ENCODE data around the gene PPAN. TPM values are rescaled to one million over a fixed set of nuclear protein-coding genes. Genes with fewer than 3 reads are reported as not detected.
A peak's percentile ranks its signal among the peaks of the same experiment; 100 is the strongest.

Gene PPAN
- total RNA-seq, 1 experiment from 2014 or later, result 101 TPM

- DNase-seq (ENCODE audit: low read depth, low spot score) (no peak), ATAC-seq (peak; percentile 70)
- intact Hi-C loops (cut with micrococcal nuclease), result loop anchor here (1.0 to 2.0 kb wide), 2 partner anchors 179 to 182 kb away; no protein-coding TSS in a partner anchor
- Histone ChIP-seq H3K4me2 (ENCODE audit: low read length) (peak overlapping the region; percentile 25; the same call in 1 of the 2 replicates), H3K36me3 (ENCODE audit: control insufficient read depth in 1 of 2, insufficient read depth in 2 of 2, low read length in 2 of 2) (peaks cover 36 to 51% of the 10 kb centered on the region in 2 experiments; a peak in 3 of 4 replicates), H4K20me1 (ENCODE audit: insufficient read depth) (no peaks in the 10 kb centered on the region), H3K27me3 (ENCODE audit: insufficient read depth, low read length) (no peaks in the 10 kb centered on the region), H3K79me2 (ENCODE audit: insufficient read depth, low read length) (peaks cover 39% of the 10 kb centered on the region), H3K9me2 (ENCODE audit: insufficient read depth) (no peaks in the 10 kb centered on the region), H3K4me3 (replicated peaks in 1 of 2; ENCODE audit: low read depth in 1 of 2, low read length in 2 of 2) (no peak overlapping the region), H3K9ac (ENCODE audit: low read length) (0 out of 2 replicates have a peak overlapping the region, but pooled peaks have one; percentile 8), H3K4me1 (ENCODE audit: control insufficient read depth in 1 of 2, insufficient read depth in 2 of 2, low read length in 2 of 2) (peaks cover 0 to 36% of the 10 kb centered on the region in 2 experiments; a peak in 2 of 4 replicates), H3K9me3 (ENCODE audit: control insufficient read depth in 1 of 2, insufficient read depth in 1 of 2, low read depth in 1 of 2, low read length in 2 of 2) (no peaks in the 10 kb centered on the region), H3K27ac (ENCODE audit: low read depth, low read length) (peak overlapping the region; percentile 63), H2AFZ (ENCODE audit: low read depth, low read length, poor library complexity, severe bottlenecking) (no peak overlapping the region)
- peak; percentile 10 for TF ChIP-seq YY1 (IDR thresholded peaks at IDR 0.05; ENCODE audit: extremely low read depth, insufficient replicate concordance, low read depth, low read length)
- no peak; the same call in 1 of the 2 replicates for TF ChIP-seq RAD21 (IDR thresholded peaks at IDR 0.05; ENCODE audit: low read depth)
- TF ChIP-seq MAX (IDR thresholded peaks at IDR 0.05), result peak; percentile 49
- TF ChIP-seq POLR2AphosphoS5 (IDR thresholded peaks at IDR 0.05; ENCODE audit: low read depth, low read length), result peak; percentile 64
- no peak for TF ChIP-seq ELF1 (IDR thresholded peaks at IDR 0.05; ENCODE audit: borderline replicate concordance, low read depth)
- peak; percentile 46 for TF ChIP-seq TCF7L2 (IDR thresholded peaks at IDR 0.05; ENCODE audit: borderline replicate concordance, extremely low read depth, insufficient read depth, insufficient read length)
- no peak for TF ChIP-seq JUND (IDR thresholded peaks at IDR 0.05)
- TF ChIP-seq CTCF (IDR thresholded peaks at IDR 0.05 in 2 of 3, conservative IDR thresholded peaks at IDR 0.05 in 1 of 3; ENCODE audit: borderline replicate concordance in 1 of 3, insufficient read depth in 1 of 3, low read depth in 2 of 3, low read length in 2 of 3), result peak in 2 of 3 experiments; percentile 80 to 86; a peak in 4 of 6 replicates
- no peak for TF ChIP-seq POLR2A (IDR thresholded peaks at IDR 0.05; ENCODE audit: borderline replicate concordance, extremely low read depth, insufficient read depth, insufficient read length)
- no peak for TF ChIP-seq FOSL1 (IDR thresholded peaks at IDR 0.05; ENCODE audit: low read depth)
- TF ChIP-seq EGR1 (IDR thresholded peaks at IDR 0.05; ENCODE audit: low read depth), result no peak
- TF ChIP-seq SRF (IDR thresholded peaks at IDR 0.05; ENCODE audit: low read depth), result no peak
- TF ChIP-seq ATF3 (IDR thresholded peaks at IDR 0.05), result no peak
- no peak for TF ChIP-seq SP1 (IDR thresholded peaks at IDR 0.05; ENCODE audit: low read depth)
- no peak for TF ChIP-seq EZH2phosphoT487 (IDR thresholded peaks at IDR 0.05; ENCODE audit: borderline replicate concordance)
- CTCF ChIA-PET, result interaction anchor here (0.6 to 3.0 kb wide), 9 partner anchors 14 to 182 kb away, joined by 3 to 13 read pairs (median 4); partner anchors contain the start of gene MRPL4
- RAD21 ChIA-PET (ENCODE audit: low non-redundant PET in 1 of 2, low total read pairs in 2 of 2, uncharacterized antibody in 2 of 2, unreplicated experiment in 2 of 2), result interaction anchor here (0.6 to 0.7 kb wide), 2 partner anchors 26 to 182 kb away, joined by 5 to 6 read pairs; no protein-coding TSS in a partner anchor
- BruUV-seq (replicated peaks), result no TSS peak
- POLR2A ChIA-PET, result no interaction called here
Measured at GRCh38 chr19:10112895-10113591, 6.9 kb downstream of the PPAN start.
